KMS-11 (cell line): ENCODE data around the gene SERGEF.

Experiments
- H2AFZ ChIP-seq: fragments of 200-600 bp; sonication (generic); 2 replicates; pipeline ENCODE4 v1.6.1; 2016; ENCODE audit warnings: antibody characterized with exemption, mixed run types, low read depth
- H3K27ac ChIP-seq: fragments of 200-600 bp; sonication (generic); 2 replicates; pipeline ENCODE4 v1.6.1; 2016; ENCODE audit warnings: mild to moderate bottlenecking, mixed run types
- H3K27me3 ChIP-seq: fragments of 200-600 bp; sonication (generic); 2 replicates; pipeline ENCODE4 v1.6.1; 2017; ENCODE audit warnings: mild to moderate bottlenecking, low read depth, mixed run types, moderate library complexity; ENCODE audit not compliant: insufficient read depth
- H3K36me3 ChIP-seq: fragments of 200-600 bp; sonication (generic); 2 replicates; pipeline ENCODE4 v1.6.1; 2017; ENCODE audit warnings: mild to moderate bottlenecking, mixed run types; ENCODE audit not compliant: insufficient read depth
- H3K4me1 ChIP-seq: fragments of 200-600 bp; sonication (generic); 2 replicates; pipeline ENCODE4 v1.6.1; 2016; ENCODE audit warnings: mild to moderate bottlenecking, low read depth, mixed run types; ENCODE audit not compliant: poor library complexity, severe bottlenecking
- H3K4me2 ChIP-seq: fragments of 200-600 bp; sonication (generic); 2 replicates; pipeline ENCODE4 v1.7.0; 2016; ENCODE audit warnings: mild to moderate bottlenecking, mixed run types
- H3K4me3 ChIP-seq: fragments of 200-600 bp; sonication (generic); IDR thresholded peaks from 2 replicates; pipeline ENCODE4 v1.6.1; 2017; ENCODE audit warnings: low read depth, low read length, mixed read lengths; ENCODE audit not compliant: insufficient read depth
- H3K79me2 ChIP-seq: fragments of 200-600 bp; sonication (generic); 2 replicates; pipeline ENCODE4 v1.6.1; 2016; ENCODE audit warnings: low read depth, mixed run types; ENCODE audit not compliant: insufficient read depth
- H3K9ac ChIP-seq: fragments of 200-600 bp; sonication (generic); 2 replicates; pipeline ENCODE4 v1.6.1; 2016; ENCODE audit warnings: mild to moderate bottlenecking, mixed run types
- H4K20me1 ChIP-seq: fragments of 200-600 bp; sonication (generic); 2 replicates; pipeline ENCODE4 v1.6.1; 2016; ENCODE audit warnings: mild to moderate bottlenecking, mixed run types; ENCODE audit not compliant: insufficient read depth
- CTCF ChIP-seq: fragments of 200-600 bp; sonication (generic); conservative IDR thresholded peaks from 2 replicates; pipeline ENCODE4 v1.6.1; 2017; ENCODE audit warnings: low read depth, mild to moderate bottlenecking, antibody characterized with exemption, low read length, moderate library complexity, mixed read lengths

SERGEF gene

GRCh38 chr11:17773674-17774073 is 239.2 kb downstream of the SERGEF start:
- no peak overlapping the region for H3K9ac ChIP-seq
- no peaks in the 10 kb centered on the region for H4K20me1 ChIP-seq
- no peaks in the 10 kb centered on the region for H3K79me2 ChIP-seq
- no peak overlapping the region for H2AFZ ChIP-seq
- no peaks in the 10 kb centered on the region for H3K4me1 ChIP-seq
- no peaks in the 10 kb centered on the region for H3K27me3 ChIP-seq
- H3K36me3 ChIP-seq = no peaks in the 10 kb centered on the region
- no peak overlapping the region for H3K4me3 ChIP-seq
- no peak for TF ChIP-seq CTCF
- H3K27ac ChIP-seq = no peak overlapping the region
- H3K4me2 ChIP-seq = no peak overlapping the region

- H3K4me2 ChIP-seq = no peak overlapping the region
- H3K4me3 ChIP-seq = no peak overlapping the region
- H3K36me3 ChIP-seq = no peaks in the 10 kb centered on the region
- no peak overlapping the region for H2AFZ ChIP-seq
- H3K27ac ChIP-seq = no peak overlapping the region
- no peak overlapping the region for H3K9ac ChIP-seq
- no peaks in the 10 kb centered on the region for H3K79me2 ChIP-seq
- H3K4me1 ChIP-seq = no peaks in the 10 kb centered on the region
- TF ChIP-seq CTCF = no peak
- no peaks in the 10 kb centered on the region for H3K27me3 ChIP-seq
- no peaks in the 10 kb centered on the region for H4K20me1 ChIP-seq
Measured at GRCh38 chr11:17772704-17773600, 239.9 kb downstream of the SERGEF start.

- Histone ChIP-seq H3K27me3 (no peaks in the 10 kb centered on the region), H3K4me1 (no peaks in the 10 kb centered on the region), H3K36me3 (no peaks in the 10 kb centered on the region), H3K9ac (no peak overlapping the region), H3K79me2 (no peaks in the 10 kb centered on the region), H3K4me3 (no peak overlapping the region), H3K27ac (no peak overlapping the region), H2AFZ (no peak overlapping the region), H3K4me2 (no peak overlapping the region), H4K20me1 (no peaks in the 10 kb centered on the region)
- no peak for TF ChIP-seq CTCF
Measured at GRCh38 chr11:17771841-17772401, 240.9 kb downstream of the SERGEF start.

- TF ChIP-seq CTCF = no peak
- Histone ChIP-seq H3K9ac (no peak overlapping the region), H3K4me3 (no peak overlapping the region), H3K4me2 (no peak overlapping the region), H2AFZ (no peak overlapping the region), H3K79me2 (no peaks in the 10 kb centered on the region), H3K27ac (no peak overlapping the region), H3K27me3 (no peaks in the 10 kb centered on the region), H3K36me3 (no peaks in the 10 kb centered on the region), H4K20me1 (no peaks in the 10 kb centered on the region), H3K4me1 (no peaks in the 10 kb centered on the region)
Measured at GRCh38 chr11:17771415-17771814, 241.4 kb downstream of the SERGEF start.
